H1 (cell line): ENCODE data around the gene TEX264. TPM values are rescaled to one million over a fixed set of nuclear protein-coding genes. Genes with fewer than 3 reads are reported as not detected.

Experiments used
- GTF2F1 ChIP-seq: IDR thresholded peaks from 2 replicates; pipeline ENCODE4 v1.6.1; 2012; ENCODE audit warnings: low read depth, low read length, improper control_type of control experiment, borderline replicate concordance
- RBBP5 ChIP-seq: IDR thresholded peaks from 2 replicates; pipeline ENCODE4 v1.7.1; 2012; ENCODE audit warnings: low read depth, mild to moderate bottlenecking, inconsistent platforms, low read length, moderate library complexity, borderline replicate concordance
- SAP30 ChIP-seq: fragments of 300-600 bp; sonication (generic); IDR thresholded peaks from 2 replicates; pipeline ENCODE4 v1.7.1; 2012; ENCODE audit warnings: low read length, moderate library complexity, mild to moderate bottlenecking, inconsistent platforms; ENCODE audit not compliant: insufficient read depth, insufficient replicate concordance
- polyA plus RNA-seq, 7 experiments: library from polyadenylated mRNA; depleted of rRNA in 3 of 7; stranded (reverse) in 5 of 7; unstranded in 2 of 7; fragments of >200 nt in 5 of 7; fragments of 200-250 nt in 2 of 7; gene quantifications; 1 replicate in 5 of 7; 2 replicates in 1 of 7; 4 replicates in 1 of 7; pipeline versions ENCODE4 v1.2.1 to v1.2.3, GENCODE V29; 2011 to 2013; ENCODE audit warnings: missing spikeins in 2 of 7, mixed read lengths in 2 of 7
- total RNA-seq: library from RNA; stranded (reverse); fragmentation: NEBNext Ultra II Directional; extraction: Animal tissue kit (Norgen Biotek cat#: 25700); gene quantifications from 2 replicates; pipeline ENCODE4 v1.2.1, GENCODE V29; 2021

The TEX264 gene
- total and polyA plus RNA-seq, 2 of the 8 experiments (the other 6 are each of a cell fraction or from before 2014, with no cell fraction given) = 11.2 to 35.6 TPM

GRCh38 chr3:51706788-51707731 is 36.0 kb downstream of the TEX264 start, which contains the start of gene GRM2 (continued):
- TF ChIP-seq RBBP5 (no peak; the same call in 1 of the 2 replicates), GTF2F1 (no peak), SAP30 (no peak)
